Right lobe of liver (tissue), 6 donors: Measurements from ENCODE around the gene APBB2. TPM values are rescaled to one million over a fixed set of nuclear protein-coding genes. Genes with fewer than 3 reads are reported as not detected.

Experiments
- ATAC-seq, 4 donors: fragments of 200-7000 bp; cut with Tn5 transposase; one replicate each; pipeline ENCODE4 v1.9.1; 2020; ENCODE audit warnings: mild to moderate bottlenecking in 4 of 4, moderate library complexity in 4 of 4
- DNase-seq, 3 donors: peaks; one replicate each; pipeline ENCODE4 v3.0.0-alpha.2; 2020
- H3K27ac ChIP-seq, 3 donors: fragments of 200-600 bp; one replicate each; pipeline ENCODE4 v1.8.0; 2022
- H3K27me3 ChIP-seq, 2 donors: fragments of 200-600 bp; one replicate each; pipeline ENCODE4 v1.8.0; 2022
- H3K36me3 ChIP-seq, 4 donors: fragments of 200-600 bp; sonication (generic) in 1 of 4; one replicate each; pipeline versions ENCODE4 v1.5.1 to v1.8.0; 2017 to 2022; ENCODE audit warnings: control low read depth in 1 of 4
- H3K4me1 ChIP-seq, 4 donors: fragments of 200-600 bp; sonication (generic) in 1 of 4; one replicate each; pipeline versions ENCODE4 v1.5.1 to v1.8.0; 2017 to 2022; ENCODE audit warnings: control low read depth in 1 of 4
- H3K4me3 ChIP-seq, 3 donors: fragments of 200-600 bp; one replicate each; pipeline ENCODE4 v1.8.0; 2022
- H3K9me3 ChIP-seq, 4 donors: fragments of 200-600 bp; sonication (generic) in 1 of 4; one replicate each; pipeline versions ENCODE4 v1.5.1 to v1.8.0; 2017 to 2022; ENCODE audit warnings: control low read depth in 1 of 4
- POLR2A ChIP-seq: fragments of 450-650 bp; IDR thresholded peaks from one replicate; pipeline ENCODE4 v1.6.1; 2017; ENCODE audit warnings: antibody characterized with exemption, mild to moderate bottlenecking
- WGBS: methylation state at CpG from one replicate; pipeline ENCODE4 v1.1.6; 2018; ENCODE audit warnings: low coverage, low lambda C conversion rate; ENCODE audit not compliant: insufficient coverage; ENCODE audit errors: missing lambda C conversion rate; 5-methylcytosine and 5-hydroxymethylcytosine counted together
- intact Hi-C, 2 donors: fragments of 100-400 bp; cut with DNase I; formaldehyde crosslinking; loops; one replicate each; pipeline versions ENCODE4 v1.11.2 to v1.14.1; 2022
- total RNA-seq, 6 experiments: library from RNA; depleted of rRNA in 2 of 6; stranded (reverse); fragments of >200 nt in 2 of 6; fragmentation: NEBNext Ultra II Directional in 3 of 6; extraction: Animal tissue kit (Norgen Biotek cat#: 25700) in 3 of 6; gene quantifications; one replicate each; pipeline versions ENCODE4 v1.1.0 to v1.2.4, GENCODE V29; 2016 to 2023
- TF ChIP-seq, protein P1 (sequence below), 4 donors: fragments of 200-600 bp in 3 of 4; fragments of 450-650 bp in 1 of 4; IDR thresholded peaks; one replicate each; pipeline versions ENCODE4 v1.5.1 to v1.8.0; 2016 to 2022; ENCODE audit warnings: antibody characterized with exemption in 4 of 4, mild to moderate bottlenecking in 2 of 4
- donor health status: DM: no; HTN: yes; CAD: no.
- donor health status: DM: no; HTN: no; CAD: no.
- donor health status: DM: no; HTN: no; CAD: no.
- donor health status: DM: no; HTN: yes; CAD: no.
- donor health status: DM: no; HTN: yes; CAD: no.

The APBB2 gene
- total RNA-seq, 6 experiments from 2014 or later = 14.1 to 27.9 (median 25.1) TPM

DNA sequence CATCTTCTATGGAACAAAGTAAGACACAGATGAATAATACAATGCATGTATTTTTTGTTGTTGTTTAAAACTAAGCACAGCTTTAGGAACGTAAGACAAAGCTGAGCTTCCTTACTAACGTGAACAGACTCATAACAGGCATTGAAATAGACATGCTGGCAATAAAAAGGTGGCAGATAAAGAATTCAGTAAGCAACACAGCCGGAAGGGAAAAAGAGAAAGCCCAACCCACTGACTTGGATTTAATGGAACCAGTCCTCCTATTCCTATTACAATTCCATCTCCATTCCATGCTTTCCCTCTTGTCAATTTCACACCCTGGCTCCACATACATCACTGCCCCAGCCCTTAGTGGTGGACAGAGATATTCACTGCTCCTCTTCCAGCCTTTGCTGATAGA lies 282.5 kb downstream of the APBB2 start:
- TF ChIP-seq POLR2A = no peak
- TF ChIP-seq, protein P1, sequence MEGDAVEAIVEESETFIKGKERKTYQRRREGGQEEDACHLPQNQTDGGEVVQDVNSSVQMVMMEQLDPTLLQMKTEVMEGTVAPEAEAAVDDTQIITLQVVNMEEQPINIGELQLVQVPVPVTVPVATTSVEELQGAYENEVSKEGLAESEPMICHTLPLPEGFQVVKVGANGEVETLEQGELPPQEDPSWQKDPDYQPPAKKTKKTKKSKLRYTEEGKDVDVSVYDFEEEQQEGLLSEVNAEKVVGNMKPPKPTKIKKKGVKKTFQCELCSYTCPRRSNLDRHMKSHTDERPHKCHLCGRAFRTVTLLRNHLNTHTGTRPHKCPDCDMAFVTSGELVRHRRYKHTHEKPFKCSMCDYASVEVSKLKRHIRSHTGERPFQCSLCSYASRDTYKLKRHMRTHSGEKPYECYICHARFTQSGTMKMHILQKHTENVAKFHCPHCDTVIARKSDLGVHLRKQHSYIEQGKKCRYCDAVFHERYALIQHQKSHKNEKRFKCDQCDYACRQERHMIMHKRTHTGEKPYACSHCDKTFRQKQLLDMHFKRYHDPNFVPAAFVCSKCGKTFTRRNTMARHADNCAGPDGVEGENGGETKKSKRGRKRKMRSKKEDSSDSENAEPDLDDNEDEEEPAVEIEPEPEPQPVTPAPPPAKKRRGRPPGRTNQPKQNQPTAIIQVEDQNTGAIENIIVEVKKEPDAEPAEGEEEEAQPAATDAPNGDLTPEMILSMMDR (IDR thresholded peaks at IDR 0.05) = no peak
- no peaks in the 10 kb centered on the region for H3K9me3 ChIP-seq
- WGBS = 62% methylated on average over 3 of the region's 3 CpGs
- intact Hi-C loops = no loop called here
- ATAC-seq = no peak
- peaks cover 0 to 4% (median 0%) of the 10 kb centered on the region in 4 donors for H3K4me1 ChIP-seq
- no peaks in the 10 kb centered on the region for H3K27me3 ChIP-seq
- no peak overlapping the region for H3K4me3 ChIP-seq
- H3K36me3 ChIP-seq = no peaks in the 10 kb centered on the region
- DNase-seq = no peak
- H3K27ac ChIP-seq = no peak overlapping the region

DNA sequence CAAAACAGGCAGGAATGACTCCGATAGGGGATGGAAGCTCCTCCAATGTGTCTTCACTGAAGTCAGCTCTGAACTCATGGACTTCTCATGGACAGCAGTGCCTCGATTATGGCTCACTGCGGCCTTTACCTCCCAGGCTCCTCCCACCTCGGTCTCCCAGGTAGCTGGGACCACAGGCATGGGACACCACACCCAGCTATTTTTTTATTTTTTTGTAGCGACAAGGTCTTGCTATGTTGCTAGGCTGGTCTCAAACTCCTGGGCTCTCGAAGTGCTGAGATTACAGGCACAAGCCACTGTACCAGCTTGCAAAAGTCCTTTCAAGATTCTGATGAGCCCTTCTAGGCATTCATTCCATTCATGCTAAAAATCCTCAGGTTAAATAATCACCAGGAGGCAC lies 283.1 kb downstream of the APBB2 start:
- intact Hi-C loops = no loop called here
- ATAC-seq = no peak

DNA sequence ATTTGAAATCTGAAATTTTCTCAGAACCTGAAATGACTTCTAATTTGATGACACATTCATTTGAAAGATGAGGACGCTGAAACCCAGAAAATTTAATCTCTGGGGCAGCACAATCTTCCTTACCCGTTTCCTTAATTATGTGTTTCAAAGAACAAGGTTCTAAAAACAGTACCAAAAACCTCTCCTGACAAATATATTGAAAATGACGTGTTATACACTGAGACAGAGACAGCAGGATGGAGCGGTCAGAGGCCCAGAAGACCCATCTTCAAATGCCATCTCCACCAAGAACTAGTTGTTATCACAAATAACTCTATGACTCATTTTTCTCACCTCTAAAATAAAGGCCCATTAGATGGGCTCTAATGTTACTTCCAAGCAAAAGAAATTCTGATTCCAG lies 287.3 kb downstream of the APBB2 start:
- intact Hi-C loops = no loop called here
- no peak for ATAC-seq
- WGBS = 74% methylated on average over 4 of the region's 4 CpGs
- Histone ChIP-seq H3K4me3 (no peak overlapping the region), H3K9me3 (no peaks in the 10 kb centered on the region), H3K27ac (no peak overlapping the region), H3K27me3 (no peaks in the 10 kb centered on the region), H3K4me1 (peaks cover 0 to 4% (median 0%) of the 10 kb centered on the region in 4 donors), H3K36me3 (no peaks in the 10 kb centered on the region)
- TF ChIP-seq, protein P1 (IDR thresholded peaks at IDR 0.05) = no peak
- no peak for TF ChIP-seq POLR2A
- DNase-seq = no peak

More for the DNA sequence above, 283.1 kb downstream of the APBB2 start:
- TF ChIP-seq, protein P1 (IDR thresholded peaks at IDR 0.05) = no peak
- no peak for TF ChIP-seq POLR2A
- DNase-seq = no peak
- no peaks in the 10 kb centered on the region for H3K36me3 ChIP-seq
- WGBS = 86% methylated on average over 2 of the region's 6 CpGs
- H3K4me3 ChIP-seq = no peak overlapping the region
- no peak overlapping the region for H3K27ac ChIP-seq
- peaks cover 0 to 4% (median 0%) of the 10 kb centered on the region in 4 donors for H3K4me1 ChIP-seq
- H3K27me3 ChIP-seq = no peaks in the 10 kb centered on the region
- no peaks in the 10 kb centered on the region for H3K9me3 ChIP-seq

DNA sequence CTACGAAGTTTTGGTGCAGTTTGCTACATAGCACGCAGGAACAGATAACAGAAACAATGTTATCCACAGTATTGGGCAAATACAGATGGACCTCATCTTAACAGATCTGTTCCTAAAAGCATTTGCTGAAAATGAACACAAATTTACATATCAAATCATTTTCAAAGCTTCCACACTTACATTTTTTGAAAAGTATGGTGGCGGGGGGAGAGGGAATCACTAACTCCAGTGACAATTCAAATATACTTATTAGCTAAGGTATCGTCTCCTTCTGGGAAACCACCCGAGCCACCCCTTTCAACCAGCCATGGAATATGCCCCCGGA lies 289.6 kb downstream of the APBB2 start:
- no peak for DNase-seq
- Histone ChIP-seq H3K27ac (no peak overlapping the region), H3K4me1 (peaks cover 0 to 4% (median 0%) of the 10 kb centered on the region in 4 donors), H3K9me3 (no peaks in the 10 kb centered on the region), H3K4me3 (no peak overlapping the region), H3K36me3 (no peaks in the 10 kb centered on the region), H3K27me3 (no peaks in the 10 kb centered on the region)
- 73% methylated on average over 6 of the region's 6 CpGs for WGBS
- intact Hi-C loops = loop anchor here in 1 of 2 donors (5.0 kb wide), 1 partner anchor 288 kb away; the partner anchor contains the start of gene APBB2
- TF ChIP-seq POLR2A = no peak
- TF ChIP-seq, protein P1 (IDR thresholded peaks at IDR 0.05) = no peak
- ATAC-seq = no peak
